GM12878 (cell line): ENCODE results near the gene FLOT1. TPM values are rescaled to one million over a fixed set of nuclear protein-coding genes. Genes with fewer than 3 reads are reported as not detected.

Experiments
- BACH1 ChIP-seq: fragments of 450-650 bp; IDR thresholded peaks from 2 replicates; pipeline ENCODE4 v1.6.1; 2017; ENCODE audit warnings: mild to moderate bottlenecking, borderline replicate concordance
- BCL11A ChIP-seq: IDR thresholded peaks from 2 replicates; pipeline ENCODE4 v1.6.1; 2011; ENCODE audit warnings: low read depth, low read length
- BRCA1 ChIP-seq: IDR thresholded peaks from 2 replicates; pipeline ENCODE4 v1.6.1; 2011; ENCODE audit warnings: low read depth, low read length, improper control_type of control experiment
- CBFB ChIP-seq: IDR thresholded peaks from 2 replicates; pipeline ENCODE4 v1.6.1; 2016; ENCODE audit warnings: antibody characterized with exemption, low read depth
- CBX3 ChIP-seq: fragments of 200-600 bp; sonication (generic); IDR thresholded peaks from 2 replicates; pipeline ENCODE4 v1.6.1; 2016; ENCODE audit warnings: low read depth, borderline replicate concordance
- CEBPB ChIP-seq, 2 experiments: fragments of 150-350 bp in 1 of 2; IDR thresholded peaks; 2 replicates each; pipeline ENCODE4 v1.6.1; 2012 to 2014; ENCODE audit warnings: low read depth in 2 of 2, low read length in 2 of 2, borderline replicate concordance in 1 of 2, inconsistent platforms in 1 of 2
- CREB1 ChIP-seq: IDR thresholded peaks from 2 replicates; pipeline ENCODE4 v1.6.1; 2012; ENCODE audit warnings: low read depth, mild to moderate bottlenecking, inconsistent platforms
- HDGF ChIP-seq: fragments of 450-650 bp; IDR thresholded peaks from 2 replicates; pipeline ENCODE4 v1.6.1; 2016; ENCODE audit warnings: antibody characterized with exemption
- KAT2A ChIP-seq: conservative IDR thresholded peaks from 2 replicates; pipeline ENCODE4 v1.6.1; 2011; ENCODE audit warnings: low read depth, low read length; ENCODE audit not compliant: control insufficient read depth
- MTA2 ChIP-seq: fragments of 450-650 bp; IDR thresholded peaks from 2 replicates; pipeline ENCODE4 v1.6.1; 2016; ENCODE audit warnings: low read depth, mild to moderate bottlenecking, moderate library complexity
- MTA3 ChIP-seq: IDR thresholded peaks from 2 replicates; pipeline ENCODE4 v1.6.1; 2012; ENCODE audit warnings: low read length, inconsistent platforms, borderline replicate concordance
- RBBP5 ChIP-seq: fragments of 200-600 bp; sonication (generic); conservative IDR thresholded peaks from 2 replicates; pipeline ENCODE4 v1.6.1; 2016
- RELA ChIP-seq: fragments of 450-650 bp; IDR thresholded peaks from 2 replicates; pipeline ENCODE4 v1.8.0; 2014; ENCODE audit warnings: borderline replicate concordance; ENCODE audit not compliant: partially characterized antibody
- TCF12 ChIP-seq: IDR thresholded peaks from 2 replicates; pipeline ENCODE4 v1.6.1; 2011; ENCODE audit warnings: low read depth, mild to moderate bottlenecking, low read length
- YBX1 ChIP-seq: fragments of 450-650 bp; IDR thresholded peaks from 2 replicates; pipeline ENCODE4 v1.6.1; 2016; ENCODE audit warnings: antibody characterized with exemption
- ZSCAN29 ChIP-seq: fragments of 450-650 bp; IDR thresholded peaks from 2 replicates; pipeline ENCODE4 v1.6.1; 2017; ENCODE audit warnings: mild to moderate bottlenecking, moderate library complexity
- polyA plus RNA-seq, 11 experiments: library from polyadenylated mRNA; depleted of rRNA in 4 of 11; unstranded in 6 of 11; stranded (reverse) in 5 of 11; fragments of >200 nt; fragmentation: Nextera tagmentation in 4 of 11; fragmentation: Illumina TruSeq in 1 of 11; extraction: Ambion mirVana in 4 of 11; extraction: Trizol in 1 of 11; gene quantifications; 1 replicate in 1 of 11; 2 replicates in 10 of 11; pipeline versions ENCODE4 v1.2.1 to v1.2.3, GENCODE V29; 2011 to 2016; ENCODE audit warnings: inconsistent platforms in 2 of 11, missing spikeins in 2 of 11, low read depth in 1 of 11
- total RNA-seq, 4 experiments: library from RNA; depleted of rRNA in 3 of 4; stranded (reverse); fragments of >200 nt in 3 of 4; fragmentation: Illumina TruSeq in 1 of 4; extraction: Trizol in 1 of 4; gene quantifications; 2 replicates each; pipeline versions ENCODE4 v1.2.1 to v1.2.3, GENCODE V29; 2013 to 2021
- TF ChIP-seq, protein P1 (sequence below): fragments of 150-350 bp; IDR thresholded peaks from 2 replicates; pipeline ENCODE4 v1.6.1; 2016; ENCODE audit warnings: low read depth, low read length
- TF ChIP-seq, protein P2 (sequence below): fragments of 450-650 bp; conservative IDR thresholded peaks from 2 replicates; pipeline ENCODE4 v1.6.1; 2017; ENCODE audit warnings: mild to moderate bottlenecking, moderate library complexity
- TF ChIP-seq, protein P3 (sequence below): fragments of 450-650 bp; IDR thresholded peaks from 2 replicates; pipeline ENCODE4 v1.6.1; 2017; ENCODE audit warnings: antibody characterized with exemption, mild to moderate bottlenecking, moderate library complexity
- TF ChIP-seq, protein P4 (sequence below): IDR thresholded peaks from 2 replicates; pipeline ENCODE4 v1.6.1; 2011; ENCODE audit warnings: borderline replicate concordance, low read depth, mild to moderate bottlenecking, moderate library complexity, mixed read lengths, low read length; ENCODE audit not compliant: insufficient read depth; ENCODE audit errors: extremely low read length

FLOT1 gene
- total and polyA plus RNA-seq, 10 of the 15 experiments (the other 5 are each of a cell fraction or from before 2014, with no cell fraction given): 12.3 to 153 (median 112) TPM

DNA sequence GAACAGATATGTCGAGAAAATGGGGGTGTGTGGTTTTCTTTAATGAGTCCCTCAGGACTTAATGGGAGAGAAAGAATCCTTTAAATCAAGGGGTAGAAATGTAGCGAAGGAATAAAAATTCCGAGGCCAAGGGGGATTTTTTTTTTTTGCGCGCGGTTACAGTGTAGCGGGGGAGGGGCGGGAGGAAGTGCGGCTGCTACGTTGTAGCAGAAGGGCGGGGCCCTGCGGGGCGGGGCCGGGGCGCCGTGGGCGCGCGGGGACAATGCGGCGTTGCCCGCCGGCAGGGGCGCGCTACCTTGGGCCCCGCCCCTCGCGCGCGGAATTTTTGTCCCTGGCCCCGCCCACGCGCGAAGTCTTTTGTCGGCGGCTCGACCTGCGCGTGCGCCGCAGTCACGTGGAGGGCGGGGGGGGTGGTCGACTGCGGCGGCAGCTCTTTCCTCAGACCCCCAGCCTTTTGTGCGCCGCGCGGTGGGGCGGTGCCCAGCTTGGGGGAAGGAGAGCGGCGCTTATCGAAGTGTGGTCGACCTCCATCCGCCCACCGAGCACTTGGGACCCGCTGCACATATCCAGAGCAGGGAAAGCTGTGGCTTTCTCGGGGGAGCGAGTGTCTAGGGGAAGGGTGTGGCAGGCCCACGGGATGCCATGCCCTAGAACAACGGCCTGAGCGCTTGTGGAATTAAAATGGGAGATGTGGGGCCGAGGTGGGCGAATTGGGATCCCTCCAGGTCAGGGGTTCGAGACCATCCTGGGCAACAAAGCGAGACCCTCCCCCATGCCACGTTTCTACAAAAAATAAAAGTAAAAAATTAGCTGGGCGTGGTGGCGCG is 21.1 kb downstream of the FLOT1 start (continued):
- TF ChIP-seq TCF12 (0 out of 2 replicates have a peak, but pooled peaks have one; percentile 11), RELA (peak; percentile 45), HDGF (0 out of 2 replicates have a peak, but pooled peaks have one; percentile 21), CBX3 (no peak), YBX1 (no peak), CEBPB (IDR thresholded peaks at IDR 0.05; ENCODE audit: borderline replicate concordance in 1 of 2, low read depth in 2 of 2, low read length in 2 of 2) (no peak), MTA2 (no peak), CREB1 (no peak), KAT2A (no peak), CBFB (no peak), RBBP5 (no peak), BCL11A (no peak), MTA3 (no peak), BRCA1 (no peak), ZSCAN29 (no peak), BACH1 (peak; percentile 99)
- TF ChIP-seq, protein P1, sequence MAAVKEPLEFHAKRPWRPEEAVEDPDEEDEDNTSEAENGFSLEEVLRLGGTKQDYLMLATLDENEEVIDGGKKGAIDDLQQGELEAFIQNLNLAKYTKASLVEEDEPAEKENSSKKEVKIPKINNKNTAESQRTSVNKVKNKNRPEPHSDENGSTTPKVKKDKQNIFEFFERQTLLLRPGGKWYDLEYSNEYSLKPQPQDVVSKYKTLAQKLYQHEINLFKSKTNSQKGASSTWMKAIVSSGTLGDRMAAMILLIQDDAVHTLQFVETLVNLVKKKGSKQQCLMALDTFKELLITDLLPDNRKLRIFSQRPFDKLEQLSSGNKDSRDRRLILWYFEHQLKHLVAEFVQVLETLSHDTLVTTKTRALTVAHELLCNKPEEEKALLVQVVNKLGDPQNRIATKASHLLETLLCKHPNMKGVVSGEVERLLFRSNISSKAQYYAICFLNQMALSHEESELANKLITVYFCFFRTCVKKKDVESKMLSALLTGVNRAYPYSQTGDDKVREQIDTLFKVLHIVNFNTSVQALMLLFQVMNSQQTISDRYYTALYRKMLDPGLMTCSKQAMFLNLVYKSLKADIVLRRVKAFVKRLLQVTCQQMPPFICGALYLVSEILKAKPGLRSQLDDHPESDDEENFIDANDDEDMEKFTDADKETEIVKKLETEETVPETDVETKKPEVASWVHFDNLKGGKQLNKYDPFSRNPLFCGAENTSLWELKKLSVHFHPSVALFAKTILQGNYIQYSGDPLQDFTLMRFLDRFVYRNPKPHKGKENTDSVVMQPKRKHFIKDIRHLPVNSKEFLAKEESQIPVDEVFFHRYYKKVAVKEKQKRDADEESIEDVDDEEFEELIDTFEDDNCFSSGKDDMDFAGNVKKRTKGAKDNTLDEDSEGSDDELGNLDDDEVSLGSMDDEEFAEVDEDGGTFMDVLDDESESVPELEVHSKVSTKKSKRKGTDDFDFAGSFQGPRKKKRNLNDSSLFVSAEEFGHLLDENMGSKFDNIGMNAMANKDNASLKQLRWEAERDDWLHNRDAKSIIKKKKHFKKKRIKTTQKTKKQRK: no peak
- TF ChIP-seq, protein P2, sequence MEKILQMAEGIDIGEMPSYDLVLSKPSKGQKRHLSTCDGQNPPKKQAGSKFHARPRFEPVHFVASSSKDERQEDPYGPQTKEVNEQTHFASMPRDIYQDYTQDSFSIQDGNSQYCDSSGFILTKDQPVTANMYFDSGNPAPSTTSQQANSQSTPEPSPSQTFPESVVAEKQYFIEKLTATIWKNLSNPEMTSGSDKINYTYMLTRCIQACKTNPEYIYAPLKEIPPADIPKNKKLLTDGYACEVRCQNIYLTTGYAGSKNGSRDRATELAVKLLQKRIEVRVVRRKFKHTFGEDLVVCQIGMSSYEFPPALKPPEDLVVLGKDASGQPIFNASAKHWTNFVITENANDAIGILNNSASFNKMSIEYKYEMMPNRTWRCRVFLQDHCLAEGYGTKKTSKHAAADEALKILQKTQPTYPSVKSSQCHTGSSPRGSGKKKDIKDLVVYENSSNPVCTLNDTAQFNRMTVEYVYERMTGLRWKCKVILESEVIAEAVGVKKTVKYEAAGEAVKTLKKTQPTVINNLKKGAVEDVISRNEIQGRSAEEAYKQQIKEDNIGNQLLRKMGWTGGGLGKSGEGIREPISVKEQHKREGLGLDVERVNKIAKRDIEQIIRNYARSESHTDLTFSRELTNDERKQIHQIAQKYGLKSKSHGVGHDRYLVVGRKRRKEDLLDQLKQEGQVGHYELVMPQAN: peak; percentile 81
- TF ChIP-seq, protein P3, sequence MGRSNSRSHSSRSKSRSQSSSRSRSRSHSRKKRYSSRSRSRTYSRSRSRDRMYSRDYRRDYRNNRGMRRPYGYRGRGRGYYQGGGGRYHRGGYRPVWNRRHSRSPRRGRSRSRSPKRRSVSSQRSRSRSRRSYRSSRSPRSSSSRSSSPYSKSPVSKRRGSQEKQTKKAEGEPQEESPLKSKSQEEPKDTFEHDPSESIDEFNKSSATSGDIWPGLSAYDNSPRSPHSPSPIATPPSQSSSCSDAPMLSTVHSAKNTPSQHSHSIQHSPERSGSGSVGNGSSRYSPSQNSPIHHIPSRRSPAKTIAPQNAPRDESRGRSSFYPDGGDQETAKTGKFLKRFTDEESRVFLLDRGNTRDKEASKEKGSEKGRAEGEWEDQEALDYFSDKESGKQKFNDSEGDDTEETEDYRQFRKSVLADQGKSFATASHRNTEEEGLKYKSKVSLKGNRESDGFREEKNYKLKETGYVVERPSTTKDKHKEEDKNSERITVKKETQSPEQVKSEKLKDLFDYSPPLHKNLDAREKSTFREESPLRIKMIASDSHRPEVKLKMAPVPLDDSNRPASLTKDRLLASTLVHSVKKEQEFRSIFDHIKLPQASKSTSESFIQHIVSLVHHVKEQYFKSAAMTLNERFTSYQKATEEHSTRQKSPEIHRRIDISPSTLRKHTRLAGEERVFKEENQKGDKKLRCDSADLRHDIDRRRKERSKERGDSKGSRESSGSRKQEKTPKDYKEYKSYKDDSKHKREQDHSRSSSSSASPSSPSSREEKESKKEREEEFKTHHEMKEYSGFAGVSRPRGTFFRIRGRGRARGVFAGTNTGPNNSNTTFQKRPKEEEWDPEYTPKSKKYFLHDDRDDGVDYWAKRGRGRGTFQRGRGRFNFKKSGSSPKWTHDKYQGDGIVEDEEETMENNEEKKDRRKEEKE: no peak; the same call in 1 of the 2 replicates
- TF ChIP-seq, protein P4, sequence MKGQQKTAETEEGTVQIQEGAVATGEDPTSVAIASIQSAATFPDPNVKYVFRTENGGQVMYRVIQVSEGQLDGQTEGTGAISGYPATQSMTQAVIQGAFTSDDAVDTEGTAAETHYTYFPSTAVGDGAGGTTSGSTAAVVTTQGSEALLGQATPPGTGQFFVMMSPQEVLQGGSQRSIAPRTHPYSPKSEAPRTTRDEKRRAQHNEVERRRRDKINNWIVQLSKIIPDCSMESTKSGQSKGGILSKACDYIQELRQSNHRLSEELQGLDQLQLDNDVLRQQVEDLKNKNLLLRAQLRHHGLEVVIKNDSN: peak; percentile 98
